Thyroid gland (tissue), 4 donors: ENCODE results near the gene SPTBN1.

Source experiments
- POLR2A ChIP-seq, 2 donors: fragments of 450-650 bp; IDR thresholded peaks; one replicate each; pipeline ENCODE4 v1.6.1; 2017; ENCODE audit warnings: antibody characterized with exemption in 2 of 2, mild to moderate bottlenecking in 2 of 2, moderate library complexity in 1 of 2
- TF ChIP-seq, protein P1 (sequence below), 6 experiments: fragments of 200-600 bp in 3 of 6; fragments of 450-650 bp in 3 of 6; sonication (generic) in 3 of 6; IDR thresholded peaks; one replicate each; pipeline ENCODE4 v1.5.1; 2016 to 2019; ENCODE audit warnings: antibody characterized with exemption in 6 of 6, mild to moderate bottlenecking in 2 of 6, inconsistent platforms in 1 of 6, moderate library complexity in 1 of 6

GRCh38 chr2:54473851-54474250, 17.7 kb downstream of the SPTBN1 start:
- TF ChIP-seq, protein P1, sequence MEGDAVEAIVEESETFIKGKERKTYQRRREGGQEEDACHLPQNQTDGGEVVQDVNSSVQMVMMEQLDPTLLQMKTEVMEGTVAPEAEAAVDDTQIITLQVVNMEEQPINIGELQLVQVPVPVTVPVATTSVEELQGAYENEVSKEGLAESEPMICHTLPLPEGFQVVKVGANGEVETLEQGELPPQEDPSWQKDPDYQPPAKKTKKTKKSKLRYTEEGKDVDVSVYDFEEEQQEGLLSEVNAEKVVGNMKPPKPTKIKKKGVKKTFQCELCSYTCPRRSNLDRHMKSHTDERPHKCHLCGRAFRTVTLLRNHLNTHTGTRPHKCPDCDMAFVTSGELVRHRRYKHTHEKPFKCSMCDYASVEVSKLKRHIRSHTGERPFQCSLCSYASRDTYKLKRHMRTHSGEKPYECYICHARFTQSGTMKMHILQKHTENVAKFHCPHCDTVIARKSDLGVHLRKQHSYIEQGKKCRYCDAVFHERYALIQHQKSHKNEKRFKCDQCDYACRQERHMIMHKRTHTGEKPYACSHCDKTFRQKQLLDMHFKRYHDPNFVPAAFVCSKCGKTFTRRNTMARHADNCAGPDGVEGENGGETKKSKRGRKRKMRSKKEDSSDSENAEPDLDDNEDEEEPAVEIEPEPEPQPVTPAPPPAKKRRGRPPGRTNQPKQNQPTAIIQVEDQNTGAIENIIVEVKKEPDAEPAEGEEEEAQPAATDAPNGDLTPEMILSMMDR (IDR thresholded peaks at IDR 0.05) = no peak
- TF ChIP-seq POLR2A (IDR thresholded peaks at IDR 0.05) = no peak
